H1 (cell line): ENCODE data around the gene RNASE4. TPM values are rescaled to one million over a fixed set of nuclear protein-coding genes. Genes with fewer than 3 reads are reported as not detected.
A peak's percentile ranks its signal among the peaks of the same experiment; 100 is the strongest.

Experiments
- ASH2L ChIP-seq: fragments of 200-600, 300-600 bp; sonication (generic); IDR thresholded peaks from one replicate; pipeline ENCODE4 v1.7.1; 2017; ENCODE audit warnings: low read length
- BACH1 ChIP-seq: IDR thresholded peaks from 2 replicates; pipeline ENCODE4 v1.6.1; 2012; ENCODE audit warnings: low read length, improper control_type of control experiment
- CBX8 ChIP-seq: fragments of 300-800, 300-1000 bp; sonication (generic); IDR thresholded peaks from 2 replicates; pipeline ENCODE4 v1.7.1; 2016; ENCODE audit warnings: low read depth, low read length, borderline replicate concordance
- CEBPB ChIP-seq: IDR thresholded peaks from 2 replicates; pipeline ENCODE4 v1.6.1; 2012; ENCODE audit warnings: low read depth, low read length
- CREB1 ChIP-seq: IDR thresholded peaks from 2 replicates; pipeline ENCODE4 v1.6.1; 2012; ENCODE audit warnings: inconsistent platforms
- CTCF ChIP-seq, 3 experiments: IDR thresholded peaks; 1 replicate in 2 of 3; 2 replicates in 1 of 3; pipeline versions ENCODE4 v1.5.1 to v1.6.1; 2011; ENCODE audit warnings: low read length in 3 of 3, mild to moderate bottlenecking in 3 of 3, inconsistent platforms in 2 of 3, low read depth in 1 of 3, moderate library complexity in 1 of 3; ENCODE audit not compliant: insufficient read depth in 1 of 3; ENCODE audit errors: control extremely low read depth in 1 of 3
- EGR1 ChIP-seq: IDR thresholded peaks from 2 replicates; pipeline ENCODE4 v1.6.1; 2011; ENCODE audit warnings: low read depth, low read length, borderline replicate concordance
- FOSL1 ChIP-seq: IDR thresholded peaks from 2 replicates; pipeline ENCODE4 v1.6.1; 2011; ENCODE audit warnings: mild to moderate bottlenecking, low read depth, low read length, moderate library complexity; ENCODE audit not compliant: insufficient read depth
- GABPA ChIP-seq: IDR thresholded peaks from 2 replicates; pipeline ENCODE4 v1.6.1; 2011; ENCODE audit warnings: mild to moderate bottlenecking, low read length, moderate library complexity, borderline replicate concordance; ENCODE audit not compliant: insufficient read depth
- HDAC2 ChIP-seq, 2 experiments: fragments of 300-600 bp in 1 of 2; sonication (generic) in 1 of 2; IDR thresholded peaks; 2 replicates each; pipeline ENCODE4 v1.6.1; 2011 to 2012; ENCODE audit warnings: low read depth in 2 of 2, low read length in 2 of 2, mild to moderate bottlenecking in 2 of 2, moderate library complexity in 2 of 2, borderline replicate concordance in 1 of 2, inconsistent platforms in 1 of 2
- HDAC6 ChIP-seq: IDR thresholded peaks from one replicate; pipeline ENCODE4 v1.7.1; 2012; ENCODE audit warnings: low read depth, mild to moderate bottlenecking, inconsistent platforms, low read length, moderate library complexity
- JUND ChIP-seq: IDR thresholded peaks from 2 replicates; pipeline ENCODE4 v1.6.1; 2011; ENCODE audit warnings: mild to moderate bottlenecking, improper control_type of control experiment, low read length
- KDM1A ChIP-seq: fragments of 200-600, 300-600 bp; sonication (generic); IDR thresholded peaks from 2 replicates; pipeline ENCODE4 v1.7.1; 2016; ENCODE audit warnings: mild to moderate bottlenecking, low read length, borderline replicate concordance
- RBBP5 ChIP-seq: IDR thresholded peaks from 2 replicates; pipeline ENCODE4 v1.7.1; 2012; ENCODE audit warnings: low read depth, mild to moderate bottlenecking, inconsistent platforms, low read length, moderate library complexity, borderline replicate concordance
- RXRA ChIP-seq: IDR thresholded peaks from 2 replicates; pipeline ENCODE4 v1.6.1; 2011; ENCODE audit warnings: low read depth, mild to moderate bottlenecking, low read length, moderate library complexity; ENCODE audit not compliant: insufficient read depth
- SAP30 ChIP-seq: fragments of 300-600 bp; sonication (generic); IDR thresholded peaks from 2 replicates; pipeline ENCODE4 v1.7.1; 2012; ENCODE audit warnings: low read length, moderate library complexity, mild to moderate bottlenecking, inconsistent platforms; ENCODE audit not compliant: insufficient read depth, insufficient replicate concordance
- SP1 ChIP-seq: IDR thresholded peaks from 2 replicates; pipeline ENCODE4 v1.6.1; 2011; ENCODE audit warnings: low read depth, low read length
- SP4 ChIP-seq: IDR thresholded peaks from 2 replicates; pipeline ENCODE4 v1.6.1; 2012; ENCODE audit warnings: low read length, inconsistent platforms
- SRF ChIP-seq: IDR thresholded peaks from 2 replicates; pipeline ENCODE4 v1.6.1; 2011; ENCODE audit warnings: mild to moderate bottlenecking, low read depth, low read length, moderate library complexity
- TAF7 ChIP-seq: optimal IDR thresholded peaks from 2 replicates; pipeline ENCODE3; 2011; ENCODE audit warnings: low read depth, mild to moderate bottlenecking, inconsistent platforms, low read length, moderate library complexity, borderline replicate concordance
- TCF12 ChIP-seq: IDR thresholded peaks from 2 replicates; pipeline ENCODE4 v1.6.1; 2011; ENCODE audit warnings: low read depth, mild to moderate bottlenecking, low read length
- YY1 ChIP-seq: IDR thresholded peaks from 2 replicates; pipeline ENCODE4 v1.6.1; 2011; ENCODE audit warnings: low read depth, mild to moderate bottlenecking, low read length
- ZNF274 ChIP-seq: IDR thresholded peaks from 2 replicates; pipeline ENCODE4 v1.7.0; 2012; ENCODE audit warnings: low read length, borderline replicate concordance; ENCODE audit errors: extremely low read depth
- polyA plus RNA-seq, 7 experiments: library from polyadenylated mRNA; depleted of rRNA in 3 of 7; stranded (reverse) in 5 of 7; unstranded in 2 of 7; fragments of >200 nt in 5 of 7; fragments of 200-250 nt in 2 of 7; gene quantifications; 1 replicate in 5 of 7; 2 replicates in 1 of 7; 4 replicates in 1 of 7; pipeline versions ENCODE4 v1.2.1 to v1.2.3, GENCODE V29; 2011 to 2013; ENCODE audit warnings: missing spikeins in 2 of 7, mixed read lengths in 2 of 7
- total RNA-seq: library from RNA; stranded (reverse); fragmentation: NEBNext Ultra II Directional; extraction: Animal tissue kit (Norgen Biotek cat#: 25700); gene quantifications from 2 replicates; pipeline ENCODE4 v1.2.1, GENCODE V29; 2021

RNASE4 gene
- total and polyA plus RNA-seq, 2 of the 8 experiments (the other 6 are each of a cell fraction or from before 2014, with no cell fraction given) = 0.61 to 3.5 TPM

- TF ChIP-seq HDAC6 (no peak), BACH1 (0 out of 2 replicates have a peak, but pooled peaks have one; percentile 12), CBX8 (no peak), ZNF274 (no peak), RXRA (no peak), EGR1 (no peak), CREB1 (no peak), SAP30 (no peak), TCF12 (no peak), ASH2L (peak; percentile 19), RBBP5 (no peak), SP4 (no peak), GABPA (no peak), JUND (no peak), TAF7 (no peak), FOSL1 (no peak), SRF (no peak), KDM1A (no peak), CTCF (IDR thresholded peaks at IDR 0.05; ENCODE audit: control extremely low read depth in 1 of 3, insufficient read depth in 1 of 3, low read depth in 1 of 3, low read length in 3 of 3) (no peak), CEBPB (peak; percentile 93), SP1 (no peak), HDAC2 (IDR thresholded peaks at IDR 0.05; ENCODE audit: borderline replicate concordance in 1 of 2, low read depth in 2 of 2, low read length in 2 of 2) (0 out of 4 replicates have a peak, but pooled peaks of 1 of the 2 experiments have one; percentile 48), YY1 (no peak)
These were observed 499 bp downstream of the RNASE4 start (continued) for GRCh38 chr14:20684662-20685456.
